ENCODE results near the gene SMIM44.
A peak's percentile ranks its signal among the peaks of the same experiment; 100 is the strongest.

Gene SMIM44

GRCh38 chr19:3440082-3440481 lies 43.2 kb downstream of the SMIM44 start:
- Histone ChIP-seq H3K27me3 (ENCODE audit: insufficient read depth, poor library complexity, severe bottlenecking) (no peaks in the 10 kb centered on the region), H3K27ac (ENCODE audit: poor library complexity, severe bottlenecking) (no peak overlapping the region), H3K4me3 (ENCODE audit: severe bottlenecking) (no peak overlapping the region), H3K4me1 (ENCODE audit: insufficient read depth, poor library complexity, severe bottlenecking) (no peaks in the 10 kb centered on the region), H3K36me3 (ENCODE audit: low read depth) (peaks cover 61% of the 10 kb centered on the region), H3K9me3 (ENCODE audit: severe bottlenecking) (no peaks in the 10 kb centered on the region)
- ATAC-seq (ENCODE audit: low read depth) (no peak), DNase-seq (ENCODE audit: low spot score) (no peak)
- no peak for TF ChIP-seq CTCF (IDR thresholded peaks at IDR 0.05; ENCODE audit: poor library complexity, severe bottlenecking)

DNA sequence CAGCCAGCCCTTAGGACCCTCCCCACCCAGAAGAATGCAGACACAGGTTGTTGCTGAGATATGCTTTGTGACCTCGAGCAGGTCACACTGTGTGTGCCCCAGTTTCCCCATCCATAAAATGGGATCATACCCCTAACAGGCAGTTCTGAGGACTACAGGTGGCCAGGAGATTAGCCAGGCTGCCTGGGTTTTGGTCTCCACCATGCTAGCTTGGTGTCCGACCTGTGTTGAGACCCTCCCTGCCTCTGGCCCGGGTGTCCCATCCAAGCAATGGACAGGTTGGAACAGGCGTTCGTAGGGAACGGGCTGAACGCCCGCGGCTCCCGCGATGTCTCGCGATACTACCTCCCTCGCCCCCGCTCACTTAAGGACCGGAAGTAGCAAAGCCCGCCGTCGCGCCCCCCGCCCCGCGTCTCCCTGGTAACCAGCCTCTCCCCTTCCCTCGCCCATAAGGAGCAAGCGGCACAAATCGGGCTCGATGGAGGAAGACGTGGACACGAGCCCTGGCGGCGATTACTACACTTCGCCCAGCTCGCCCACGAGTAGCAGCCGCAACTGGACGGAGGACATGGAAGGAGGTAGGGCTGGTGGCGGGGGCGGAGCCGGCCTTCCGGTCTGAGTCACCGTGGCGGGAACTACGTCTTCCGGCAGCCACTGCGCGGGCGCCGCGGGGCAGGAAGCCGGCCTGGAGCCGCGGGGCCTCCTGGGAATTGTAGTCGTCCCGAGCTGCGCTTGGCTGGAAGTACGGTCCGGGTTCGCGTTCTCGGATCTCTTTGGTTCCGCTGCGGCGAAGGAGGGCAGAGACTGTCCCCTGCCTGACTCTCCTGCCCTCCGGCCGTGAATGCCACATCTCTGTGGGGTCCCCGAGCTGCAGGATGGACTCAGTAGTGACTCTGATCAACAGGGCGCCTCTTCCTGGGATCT lies 48.3 kb downstream of the SMIM44 start:
- Histone ChIP-seq H3K4me1 (ENCODE audit: insufficient read depth, poor library complexity, severe bottlenecking) (no peaks in the 10 kb centered on the region), H3K4me3 (ENCODE audit: severe bottlenecking) (peak overlapping the region; percentile 30), H3K27me3 (ENCODE audit: insufficient read depth, poor library complexity, severe bottlenecking) (no peaks in the 10 kb centered on the region), H3K36me3 (ENCODE audit: low read depth) (peaks cover 52% of the 10 kb centered on the region), H3K9me3 (ENCODE audit: severe bottlenecking) (no peaks in the 10 kb centered on the region), H3K27ac (ENCODE audit: poor library complexity, severe bottlenecking) (peak overlapping the region; percentile 60)
- ATAC-seq (ENCODE audit: low read depth) (peak; percentile 97), DNase-seq (ENCODE audit: low spot score) (peak; percentile 94)
- TF ChIP-seq CTCF (IDR thresholded peaks at IDR 0.05; ENCODE audit: poor library complexity, severe bottlenecking) = no peak

DNA sequence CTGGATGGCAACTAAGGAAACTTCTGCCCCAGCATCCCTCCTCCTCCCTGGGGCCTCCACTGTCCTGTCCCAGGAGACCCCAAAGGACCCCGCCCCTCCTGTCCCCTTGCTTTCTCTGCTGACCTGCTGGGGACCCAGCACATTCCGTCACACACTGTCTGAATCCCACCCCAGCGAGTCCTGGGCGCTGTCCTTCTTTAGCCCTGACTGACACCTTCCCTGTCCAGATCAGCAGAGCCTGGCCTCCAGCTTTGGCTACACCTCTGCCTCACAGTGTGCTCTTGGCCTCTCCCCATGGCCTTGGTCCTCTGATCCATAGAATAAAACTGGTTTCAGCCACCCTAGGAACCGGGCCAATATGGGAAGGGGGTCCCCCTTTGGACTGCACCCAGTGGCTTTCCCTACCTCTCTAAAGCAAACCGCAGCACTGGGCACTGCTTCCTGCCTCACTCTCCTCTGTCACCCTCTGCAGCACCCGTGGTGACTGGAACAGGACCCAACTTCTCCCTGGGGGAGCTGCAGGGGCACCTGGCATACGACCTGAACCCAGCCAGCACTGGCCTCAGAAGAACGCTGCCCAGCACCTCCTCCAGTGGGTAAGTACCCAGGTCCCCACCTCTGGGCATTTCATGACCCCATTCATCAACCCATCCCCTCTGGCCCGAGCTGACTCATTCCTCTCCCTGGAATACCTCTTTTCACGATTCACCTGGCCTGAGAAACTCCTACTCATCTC lies 49.3 kb downstream of the SMIM44 start:
- no peak for DNase-seq (ENCODE audit: low spot score)
- H3K4me3 ChIP-seq (ENCODE audit: severe bottlenecking) = no peak overlapping the region
- no peak for ATAC-seq (ENCODE audit: low read depth)

GRCh38 chr19:3433313-3433712 lies 49.9 kb downstream of the SMIM44 start:
- DNase-seq (ENCODE audit: low spot score) (no peak), ATAC-seq (ENCODE audit: low read depth) (no peak)
- Histone ChIP-seq H3K27ac (ENCODE audit: poor library complexity, severe bottlenecking) (no peak overlapping the region), H3K4me1 (ENCODE audit: insufficient read depth, poor library complexity, severe bottlenecking) (no peaks in the 10 kb centered on the region), H3K36me3 (ENCODE audit: low read depth) (peaks cover 43% of the 10 kb centered on the region), H3K27me3 (ENCODE audit: insufficient read depth, poor library complexity, severe bottlenecking) (no peaks in the 10 kb centered on the region), H3K4me3 (ENCODE audit: severe bottlenecking) (no peak overlapping the region), H3K9me3 (ENCODE audit: severe bottlenecking) (no peaks in the 10 kb centered on the region)
- no peak for TF ChIP-seq CTCF (IDR thresholded peaks at IDR 0.05; ENCODE audit: poor library complexity, severe bottlenecking)

More for the DNA sequence above, 49.3 kb downstream of the SMIM44 start:
- Histone ChIP-seq H3K9me3 (ENCODE audit: severe bottlenecking) (no peaks in the 10 kb centered on the region), H3K4me1 (ENCODE audit: insufficient read depth, poor library complexity, severe bottlenecking) (no peaks in the 10 kb centered on the region), H3K36me3 (ENCODE audit: low read depth) (peaks cover 49% of the 10 kb centered on the region), H3K27me3 (ENCODE audit: insufficient read depth, poor library complexity, severe bottlenecking) (no peaks in the 10 kb centered on the region), H3K27ac (ENCODE audit: poor library complexity, severe bottlenecking) (peak overlapping the region; percentile 60)
- TF ChIP-seq CTCF (IDR thresholded peaks at IDR 0.05; ENCODE audit: poor library complexity, severe bottlenecking) = no peak

Data from RWPE2 (cell line).